Measurements from ENCODE around the gene ZDHHC19. TPM values are rescaled to one million over a fixed set of nuclear protein-coding genes. Genes with fewer than 3 reads are reported as not detected.
"Not testable (repeated sequence)": the region's sequence is repeated elsewhere in the genome, so short reads cannot be mapped to it uniquely, and the experiment has no call there.

Gene ZDHHC19, protein sequence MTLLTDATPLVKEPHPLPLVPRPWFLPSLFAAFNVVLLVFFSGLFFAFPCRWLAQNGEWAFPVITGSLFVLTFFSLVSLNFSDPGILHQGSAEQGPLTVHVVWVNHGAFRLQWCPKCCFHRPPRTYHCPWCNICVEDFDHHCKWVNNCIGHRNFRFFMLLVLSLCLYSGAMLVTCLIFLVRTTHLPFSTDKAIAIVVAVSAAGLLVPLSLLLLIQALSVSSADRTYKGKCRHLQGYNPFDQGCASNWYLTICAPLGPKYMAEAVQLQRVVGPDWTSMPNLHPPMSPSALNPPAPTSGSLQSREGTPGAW
- polyA plus RNA-seq (ENCODE audit: insufficient read length in 12 of 12), result under 1 TPM in 3 of 12 donors, not detected in 9; 0.16 to 0.31 (median 0.30) TPM
- long read RNA-seq, donor 1, result 0 reads
- long read RNA-seq, donor 2, result 0 reads
- long read RNA-seq, donor 3, result 0 reads
- long read RNA-seq, donor 4, result 0 reads
- long read RNA-seq, donor 5, result 0 reads
- long read RNA-seq, donor 6, result 0 reads
- long read RNA-seq, donor 7, result 0 reads
- long read RNA-seq, donor 8, result 0 reads
- long read RNA-seq, donor 9, result 0 reads
- long read RNA-seq, donor 10, result 0 reads
- long read RNA-seq, donor 11, result 0 reads

DNA sequence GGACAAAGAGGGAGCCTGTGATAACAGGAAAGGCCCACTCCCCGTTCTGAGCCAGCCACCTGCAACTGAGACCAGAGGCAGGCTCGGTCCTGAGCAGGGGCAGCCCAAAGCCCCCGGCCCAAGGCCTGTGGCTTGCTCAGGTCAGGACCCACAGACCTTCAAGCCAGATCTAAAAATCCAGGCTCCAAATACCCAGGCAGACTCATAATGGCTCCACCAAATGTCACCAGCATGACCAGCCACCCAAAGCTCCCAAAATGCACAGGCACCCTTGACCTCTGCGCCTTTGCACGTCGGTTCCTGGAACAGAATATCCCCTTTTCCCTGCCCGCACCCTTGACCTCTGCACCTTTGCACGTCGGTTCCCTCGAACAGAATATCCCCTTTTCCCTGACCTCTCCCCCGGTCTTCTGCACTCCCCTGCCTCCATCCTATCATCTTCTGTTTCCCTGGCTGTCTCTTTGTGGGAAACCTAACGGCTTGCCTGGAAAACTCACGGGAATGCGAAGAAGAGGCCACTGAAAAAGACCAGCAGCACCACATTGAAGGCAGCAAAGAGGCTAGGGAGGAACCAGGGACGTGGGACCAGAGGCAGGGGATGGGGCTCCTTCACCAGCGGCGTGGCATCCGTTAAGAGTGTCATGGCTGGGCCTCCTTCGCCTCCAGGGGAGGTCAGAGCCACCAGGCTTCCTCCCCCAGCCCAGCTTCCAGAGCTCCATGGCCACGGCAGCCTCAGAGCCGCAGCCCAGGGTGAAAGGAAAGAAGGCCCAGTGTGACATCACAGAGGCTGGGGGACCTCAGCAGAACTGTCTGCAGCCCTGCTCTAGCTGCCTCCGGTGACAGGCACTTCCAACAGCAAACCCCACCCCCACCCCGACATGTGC lies at the start of gene ZDHHC19:
Gene ZDHHC19, minus strand, starts transcription at position 728 of the 884 bp plus-strand sequence. Its CDS starts 85 bp downstream, at position 643.
- no peak for DNase-seq

- DNase-seq, result no peak
Measured at GRCh38 chr3:196260784-196261183, 49.6 kb upstream of the ZDHHC19 start.

- DNase-seq, result no peak
Measured at GRCh38 chr3:196255776-196256175, 44.6 kb upstream of the ZDHHC19 start.

DNA sequence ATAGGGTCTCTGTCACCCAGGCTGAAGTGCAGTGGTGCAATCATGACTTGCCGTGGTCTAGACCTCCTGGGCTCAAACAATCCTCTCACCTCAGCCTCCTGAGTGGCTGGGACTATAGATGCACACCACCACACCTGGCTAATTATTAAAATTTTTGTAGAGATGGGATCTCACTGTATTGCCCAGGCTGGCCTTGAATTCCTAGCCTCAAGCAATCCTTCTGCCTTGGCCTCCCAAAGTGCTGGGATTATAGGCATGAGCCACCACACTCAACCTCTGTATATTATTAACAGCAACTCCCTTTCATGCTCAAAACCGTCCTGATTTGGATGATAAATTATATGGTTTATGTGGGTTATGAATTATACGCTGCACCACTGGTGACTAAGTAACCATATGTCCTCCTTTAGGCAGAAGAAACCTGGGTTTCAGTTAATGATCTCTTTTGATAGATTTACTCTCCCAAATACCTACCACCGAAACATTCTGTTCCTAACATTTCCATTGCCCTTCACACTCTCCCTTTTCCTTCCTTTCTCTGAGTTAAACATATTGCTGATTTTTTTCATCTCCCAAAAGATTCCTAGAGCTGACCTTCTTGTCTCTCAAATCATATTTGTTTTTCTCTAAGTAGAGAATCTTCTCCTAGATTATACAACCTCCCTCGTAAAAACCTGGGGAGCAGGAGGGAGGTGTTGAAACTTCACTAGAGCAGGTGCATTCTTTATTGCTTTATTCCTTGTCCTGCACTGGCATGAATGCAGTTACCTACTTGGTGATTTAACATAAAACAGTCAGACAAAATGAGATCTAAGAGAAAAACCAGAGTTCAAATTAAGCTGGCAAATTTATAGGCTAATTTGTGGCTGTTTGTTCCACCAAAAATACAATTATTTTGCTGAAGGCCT lies 43.4 kb upstream of the ZDHHC19 start:
- DNase-seq, result no peak

- DNase-seq, result no peak
Measured at GRCh38 chr3:196251918-196252317, 40.7 kb upstream of the ZDHHC19 start.

- DNase-seq, result no peak
Measured at GRCh38 chr3:196246612-196247308, 35.6 kb upstream of the ZDHHC19 start.

GRCh38 chr3:196244166-196244565 lies 33.0 kb upstream of the ZDHHC19 start:
- DNase-seq, result not testable (repeated sequence)

- no peak for DNase-seq
Measured at GRCh38 chr3:196241704-196242103, 30.5 kb upstream of the ZDHHC19 start.

DNA sequence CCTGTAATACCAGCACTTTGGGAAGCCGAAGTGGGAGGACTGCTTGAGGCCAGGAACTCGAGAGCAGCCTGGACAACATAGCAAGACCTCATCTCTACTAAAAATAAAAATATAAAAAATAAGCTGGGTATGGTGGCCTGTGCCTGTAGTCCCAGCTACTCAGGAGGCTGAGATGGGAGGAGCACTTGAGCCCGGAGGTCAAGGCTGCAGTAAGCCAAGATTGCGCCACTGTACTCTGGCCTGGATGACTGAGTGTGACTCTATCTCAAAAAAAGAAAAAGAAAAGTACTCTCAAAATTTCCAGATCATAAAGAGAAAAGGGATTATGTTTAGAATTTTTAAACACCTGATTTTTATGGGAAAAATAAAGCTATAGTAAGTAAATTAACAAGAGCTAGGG lies 29.2 kb upstream of the ZDHHC19 start:
- DNase-seq, result no peak

- DNase-seq, result no peak
Measured at GRCh38 chr3:196238612-196239560, 27.7 kb upstream of the ZDHHC19 start.

GRCh38 chr3:196237203-196237602 lies 26.0 kb upstream of the ZDHHC19 start:
- no peak for DNase-seq

GRCh38 chr3:196236223-196236622 lies 25.0 kb upstream of the ZDHHC19 start:
- no peak for DNase-seq

- DNase-seq, result no peak
Measured at GRCh38 chr3:196235452-196236122, 24.4 kb upstream of the ZDHHC19 start.

GRCh38 chr3:196232882-196233251 lies 21.7 kb upstream of the ZDHHC19 start:
- no peak for DNase-seq

DNA sequence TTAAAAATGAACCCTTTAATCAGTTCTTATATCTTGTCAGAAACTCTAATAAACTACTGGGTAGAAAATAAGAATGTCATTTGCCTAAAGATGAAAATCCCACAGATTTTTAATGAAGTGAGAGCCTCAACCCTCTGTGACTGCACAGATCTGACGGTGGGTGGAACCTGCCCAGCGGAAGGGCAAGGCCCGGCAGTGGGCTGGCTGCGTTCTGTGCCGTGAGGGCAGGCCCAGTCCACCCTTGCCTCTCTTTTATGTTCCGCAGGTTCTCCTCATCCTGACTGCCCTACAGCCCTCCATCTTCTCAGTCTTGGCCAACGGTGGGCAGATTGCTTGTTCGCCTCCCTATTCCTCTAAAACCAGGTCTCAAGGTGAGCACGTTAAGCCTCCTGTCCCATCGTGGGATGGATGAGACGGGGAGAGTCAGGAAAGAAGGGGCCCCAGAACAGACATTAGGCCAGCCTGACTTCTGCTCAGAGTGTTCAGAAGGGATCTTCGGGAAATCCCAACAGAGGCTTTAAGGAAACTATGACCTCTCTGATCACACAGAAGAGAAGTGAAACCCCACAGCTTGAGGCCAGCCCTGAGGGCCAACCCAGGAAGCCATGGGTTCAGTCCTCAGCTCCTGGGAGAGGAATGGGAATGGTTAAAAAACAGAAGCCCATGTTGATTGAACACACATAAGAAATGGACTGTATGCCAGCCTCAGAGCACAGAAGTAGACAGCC lies 21.1 kb upstream of the ZDHHC19 start:
- DNase-seq, result no peak

DNA sequence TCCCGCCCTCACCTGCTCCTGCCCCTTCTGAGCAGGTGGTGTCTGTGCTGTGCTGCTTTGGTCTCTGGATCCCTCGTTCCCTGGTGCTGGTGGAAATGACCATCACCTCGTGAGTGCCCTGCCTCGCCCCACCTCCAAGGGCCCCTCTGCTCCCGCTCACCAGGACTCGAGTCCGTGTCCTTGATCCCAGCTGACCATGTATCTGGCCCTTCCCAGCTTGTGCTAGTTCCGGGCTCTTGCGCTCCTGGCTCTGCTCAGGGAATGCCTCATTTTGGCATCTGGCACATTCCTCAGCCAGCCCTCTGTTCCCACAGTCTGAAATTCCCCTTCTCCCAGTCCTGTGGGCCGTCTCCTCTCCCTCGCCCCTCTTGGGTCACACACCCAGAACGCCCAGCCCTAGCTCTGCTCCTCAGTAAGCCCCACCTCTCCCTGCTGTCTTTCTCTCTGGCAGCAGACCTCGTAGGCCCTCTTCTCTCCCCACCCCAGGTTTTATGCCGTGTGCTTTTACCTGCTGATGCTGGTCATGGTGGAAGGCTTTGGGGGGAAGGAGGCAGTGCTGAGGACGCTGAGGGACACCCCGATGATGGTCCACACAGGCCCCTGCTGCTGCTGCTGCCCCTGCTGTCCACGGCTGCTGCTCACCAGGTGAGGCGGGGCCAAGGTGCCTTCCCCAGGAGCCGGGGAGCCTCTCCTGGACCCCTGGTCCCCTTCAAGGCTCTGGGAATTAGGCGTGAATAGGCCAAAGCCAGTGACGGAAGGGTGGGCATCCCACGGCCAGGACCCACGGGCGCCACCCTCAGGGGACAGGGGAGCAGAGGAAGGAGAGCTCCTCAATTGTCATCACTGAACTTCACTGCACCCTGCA lies 16.7 kb upstream of the ZDHHC19 start:
- no peak for DNase-seq

DNA sequence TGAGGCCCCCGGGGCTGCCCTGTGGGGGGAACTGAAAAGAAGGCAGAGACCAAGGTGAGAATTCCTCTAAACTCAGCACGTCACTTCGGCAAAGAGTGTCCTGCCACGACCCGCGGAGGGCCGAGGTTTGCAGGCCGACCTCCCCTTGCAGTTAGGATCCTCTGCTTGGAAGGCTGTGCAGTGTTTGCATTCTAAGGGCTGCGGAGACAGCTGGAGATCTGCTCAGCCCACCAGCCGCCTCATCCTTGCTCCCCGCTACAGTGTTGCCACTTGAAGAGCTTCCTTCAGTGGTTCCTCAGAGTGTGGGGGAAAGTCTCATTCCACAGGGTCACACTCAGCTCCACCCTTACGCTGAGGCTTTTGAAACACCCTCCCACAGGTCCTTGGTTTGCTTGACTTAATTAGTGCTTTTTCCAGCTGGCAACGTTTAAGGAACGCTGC lies 15.9 kb upstream of the ZDHHC19 start:
- no peak for DNase-seq
